UCSD-AML1 (cell line): ENCODE results near the gene KIAA0930.
"Not testable (repeated sequence)": the region's sequence is repeated elsewhere in the genome, so short reads cannot be mapped to it uniquely, and the experiment has no call there.

Experiments
- DNase-seq: peaks from one replicate; lab custom pipeline; 2025; ENCODE audit not compliant: unreplicated experiment; lab: John Stamatoyannopoulos, UW

Gene KIAA0930

DNA sequence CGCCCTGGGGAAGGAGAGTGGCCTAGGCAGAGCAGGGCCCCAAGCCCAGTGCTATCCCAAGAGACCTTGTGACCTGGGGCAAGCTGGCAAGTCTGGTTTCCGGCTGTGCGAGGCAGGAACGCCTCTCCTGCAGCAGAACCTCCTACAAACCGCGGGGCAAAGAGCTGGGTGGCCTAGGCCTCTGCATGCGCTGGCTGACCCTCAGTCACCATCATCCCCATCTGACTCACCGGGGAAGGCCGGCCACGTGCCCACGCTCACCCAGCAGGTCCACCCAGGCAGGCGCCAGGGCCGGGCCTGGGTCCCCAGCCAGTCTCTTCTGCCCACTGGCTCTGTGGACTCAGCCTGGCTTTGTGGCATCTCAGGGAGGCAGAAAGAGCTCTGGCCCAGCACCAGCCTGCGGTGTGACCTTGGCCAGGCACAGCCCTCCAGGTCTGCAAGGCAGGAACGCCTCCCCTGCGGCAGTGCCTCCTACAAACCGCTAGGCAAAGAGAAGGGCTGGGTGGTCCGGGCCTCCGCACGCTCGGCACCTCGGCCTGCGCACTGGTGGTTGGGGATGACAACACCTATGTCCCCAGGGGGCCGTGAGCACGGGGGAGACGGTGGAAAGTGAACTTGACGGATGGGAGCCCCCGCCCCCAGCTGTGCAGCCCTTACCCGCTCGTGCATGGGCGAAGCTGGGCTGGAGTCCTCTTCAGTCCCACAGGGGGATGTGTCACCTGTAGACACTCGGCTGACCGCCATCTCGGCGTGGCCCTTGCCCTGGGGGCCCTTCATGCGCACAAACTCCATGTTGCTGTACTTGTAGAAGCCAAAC is 38.2 kb downstream of the KIAA0930 start:
- no peak for DNase-seq

GRCh38 chr22:45201678-45202332 is 38.9 kb downstream of the KIAA0930 start:
- DNase-seq, result no peak

DNA sequence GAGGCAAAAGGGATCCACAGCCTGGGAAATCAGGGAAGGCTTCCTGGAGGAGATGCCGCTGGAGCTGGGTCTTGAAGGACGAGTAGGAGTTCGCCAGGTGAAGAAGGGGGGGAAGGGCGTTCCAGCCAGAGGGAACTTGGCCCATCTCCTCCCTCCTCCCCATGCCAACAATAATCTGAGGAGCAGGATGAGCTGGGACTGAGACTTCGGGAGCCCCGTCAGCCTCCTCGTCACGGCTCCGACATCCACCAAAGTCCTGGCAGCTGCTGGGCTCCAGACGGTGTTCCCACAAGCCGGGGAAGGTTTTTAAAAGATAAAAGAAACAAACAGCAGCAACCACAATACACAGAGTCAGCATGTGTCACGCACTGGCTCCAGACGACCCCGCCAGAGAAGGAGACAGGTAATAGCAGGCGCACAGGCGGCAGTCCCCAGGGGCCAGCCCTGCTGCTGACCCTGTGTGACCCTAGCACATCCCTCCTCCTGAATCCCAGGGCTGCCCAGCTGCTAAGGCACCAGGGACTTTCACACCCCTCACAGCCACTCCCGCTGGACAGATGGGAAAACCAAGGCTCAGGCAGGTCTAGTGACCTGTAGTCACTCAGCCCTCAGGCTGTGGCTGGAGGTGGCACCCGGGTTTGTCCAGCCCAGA is 39.7 kb downstream of the KIAA0930 start:
- no peak for DNase-seq

DNA sequence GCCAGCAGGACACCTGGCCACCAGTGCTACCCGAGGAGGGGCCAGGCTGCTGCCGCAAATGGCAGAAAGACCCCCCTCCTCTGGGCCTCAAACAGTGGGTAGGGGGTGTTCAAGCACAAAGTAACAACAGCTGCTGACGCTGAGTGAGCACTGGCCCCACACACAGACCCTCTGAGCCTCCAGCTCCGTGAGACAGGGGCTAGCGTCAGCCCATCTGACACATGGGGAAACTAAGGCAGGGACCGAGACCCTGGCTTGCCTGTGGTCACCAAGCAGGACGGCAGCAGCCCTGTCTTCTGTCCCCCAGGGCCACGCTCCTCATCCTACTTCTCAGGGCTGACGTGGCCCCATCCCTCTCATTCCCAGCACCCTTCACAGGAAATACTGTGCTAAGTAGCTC is 40.5 kb downstream of the KIAA0930 start:
- no peak for DNase-seq

DNA sequence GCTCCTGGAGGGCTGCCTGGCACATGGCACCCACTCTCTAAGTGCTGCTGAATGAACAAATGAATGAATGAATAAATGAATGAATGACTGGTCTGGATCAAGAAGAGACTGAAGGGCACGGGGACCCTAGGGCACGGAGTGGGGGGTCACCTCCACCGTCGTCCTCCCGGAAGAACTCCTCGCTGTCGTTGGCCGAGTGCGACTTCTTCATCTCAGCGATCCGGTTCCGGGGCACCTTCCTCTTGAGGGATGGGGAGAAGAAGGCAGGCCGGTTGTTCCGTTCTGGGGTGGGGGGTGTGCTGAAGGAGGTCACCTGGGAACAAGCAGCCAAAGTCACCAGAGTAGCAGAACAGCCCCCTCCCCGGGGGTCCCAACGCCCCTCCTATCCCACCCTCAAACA is 41.0 kb downstream of the KIAA0930 start:
- no peak for DNase-seq

- DNase-seq, result no peak
Observed at GRCh38 chr22:45198463-45198795, 42.3 kb downstream of the KIAA0930 start.

DNA sequence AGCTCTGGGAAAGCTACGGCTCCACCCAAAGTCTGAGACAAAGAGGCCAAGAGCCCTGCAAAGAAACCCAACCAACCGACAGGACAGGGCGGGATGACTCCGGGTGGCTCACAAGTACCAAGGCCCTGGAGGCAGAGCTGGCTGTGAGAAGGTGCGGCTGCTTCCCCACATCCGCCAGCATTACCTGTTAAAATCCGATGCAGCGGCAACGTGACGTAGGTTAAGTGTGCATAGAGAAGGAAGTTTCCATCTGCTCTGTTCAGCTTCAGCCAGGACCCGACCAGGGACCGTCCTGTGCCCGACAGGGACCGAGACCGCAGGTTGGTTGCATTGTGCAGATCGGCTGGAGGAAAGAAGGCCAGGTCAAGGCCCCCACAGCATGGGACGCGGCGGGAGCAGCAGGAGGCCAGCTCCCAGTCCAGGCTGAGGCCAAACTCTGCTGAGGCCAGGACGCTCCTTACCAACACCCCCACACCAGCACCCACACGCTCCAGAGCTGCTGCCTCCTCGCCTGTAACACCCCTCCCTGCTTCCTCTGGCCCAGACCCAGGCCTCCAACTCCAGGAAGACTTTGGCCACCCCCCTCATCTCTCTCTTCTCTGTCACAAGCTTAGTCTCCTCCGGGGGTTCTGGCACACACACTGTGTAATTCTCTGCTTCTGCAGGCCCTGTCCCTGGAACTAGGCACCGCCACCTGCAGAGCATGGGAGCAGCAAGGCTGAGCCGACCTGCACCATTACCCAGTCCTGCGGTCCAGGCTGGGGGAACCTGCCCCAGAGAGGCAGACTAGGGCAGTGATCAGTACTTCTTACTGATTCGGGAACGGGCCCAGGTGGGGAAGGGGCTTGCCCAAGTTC is 42.9 kb downstream of the KIAA0930 start:
- DNase-seq, result no peak

DNA sequence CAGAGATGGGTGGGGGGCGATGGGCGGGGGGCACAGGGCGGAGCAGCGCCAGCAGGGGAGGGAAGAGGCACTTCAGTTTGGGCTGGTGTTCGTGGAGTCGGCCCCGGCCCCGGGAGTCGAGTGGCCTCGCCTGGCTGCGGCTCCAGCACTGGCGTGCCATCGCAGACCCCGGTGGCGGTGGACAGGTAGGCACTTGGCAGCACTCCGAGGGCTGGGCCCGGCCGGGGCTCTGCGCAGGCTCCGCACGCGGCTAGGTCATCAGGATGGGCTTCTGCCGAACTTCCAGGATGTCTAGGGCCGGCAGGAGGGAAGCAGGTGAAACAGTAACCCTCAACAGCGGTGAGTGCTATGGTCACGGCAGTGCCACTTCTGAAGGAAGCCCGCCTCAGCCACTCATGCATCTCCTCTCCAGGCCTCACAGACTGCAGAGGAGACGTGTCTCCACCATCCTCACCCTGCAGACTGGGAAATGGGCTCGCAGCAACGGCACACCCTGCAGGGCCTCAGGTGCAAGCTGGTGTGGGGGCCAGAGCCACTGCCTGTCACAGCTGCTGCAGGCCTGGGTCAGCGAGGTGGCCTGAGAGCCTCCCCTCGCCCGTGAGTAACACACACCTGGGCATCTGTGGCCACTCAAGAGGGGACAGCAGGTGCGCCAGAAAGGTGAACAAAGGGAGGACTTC is 43.6 kb downstream of the KIAA0930 start:
- no peak for DNase-seq

GRCh38 chr22:45196308-45196707 is 44.4 kb downstream of the KIAA0930 start:
- DNase-seq, result no peak

GRCh38 chr22:45195616-45196015 is 45.1 kb downstream of the KIAA0930 start:
- DNase-seq, result no peak

DNA sequence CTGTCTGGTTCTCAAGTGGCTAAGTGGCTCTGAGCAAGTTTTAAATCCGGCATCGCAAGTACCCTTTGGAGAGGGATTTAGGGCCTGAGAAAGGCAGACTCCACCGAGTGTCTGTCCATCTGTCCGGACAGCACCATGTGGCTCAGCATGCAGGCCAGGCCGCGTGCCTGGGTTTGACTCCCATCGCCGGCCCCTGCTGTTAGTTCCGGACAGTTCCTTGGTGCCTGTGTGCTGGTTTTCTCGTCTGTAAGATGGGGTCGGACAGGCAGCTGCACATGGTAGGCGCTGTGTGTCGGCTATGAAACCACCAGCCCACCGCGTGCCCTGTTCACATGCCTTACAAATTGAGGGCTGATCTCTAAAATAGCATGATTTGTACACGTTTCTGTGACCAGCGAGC is 46.0 kb downstream of the KIAA0930 start:
- DNase-seq, result no peak

GRCh38 chr22:45192701-45193187 is 48.0 kb downstream of the KIAA0930 start:
- no peak for DNase-seq

- not testable (repeated sequence) for DNase-seq
Observed at GRCh38 chr22:45191746-45192145, 48.9 kb downstream of the KIAA0930 start.

- DNase-seq, result no peak
Observed at GRCh38 chr22:45190202-45190872, 50.4 kb downstream of the KIAA0930 start.

DNA sequence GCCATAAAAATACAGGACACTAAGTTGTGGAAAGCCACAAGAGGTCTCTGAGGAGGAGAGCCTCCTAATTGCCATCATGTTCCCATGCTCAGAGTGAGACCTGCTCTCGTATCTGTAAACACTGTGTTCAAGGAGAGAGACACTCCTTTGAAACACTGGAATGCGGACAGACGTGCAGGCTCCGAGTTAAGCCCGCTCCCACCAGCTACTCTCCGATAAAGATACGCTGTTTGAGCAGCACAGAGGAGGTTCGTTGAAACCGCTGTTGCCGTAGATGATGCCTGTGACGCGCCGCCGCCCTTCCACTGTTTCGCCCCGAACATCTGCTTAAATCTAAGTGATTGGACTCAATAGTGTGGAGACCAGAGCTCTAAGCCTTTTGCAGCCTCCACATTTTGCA is 51.9 kb downstream of the KIAA0930 start:
- DNase-seq, result no peak

DNA sequence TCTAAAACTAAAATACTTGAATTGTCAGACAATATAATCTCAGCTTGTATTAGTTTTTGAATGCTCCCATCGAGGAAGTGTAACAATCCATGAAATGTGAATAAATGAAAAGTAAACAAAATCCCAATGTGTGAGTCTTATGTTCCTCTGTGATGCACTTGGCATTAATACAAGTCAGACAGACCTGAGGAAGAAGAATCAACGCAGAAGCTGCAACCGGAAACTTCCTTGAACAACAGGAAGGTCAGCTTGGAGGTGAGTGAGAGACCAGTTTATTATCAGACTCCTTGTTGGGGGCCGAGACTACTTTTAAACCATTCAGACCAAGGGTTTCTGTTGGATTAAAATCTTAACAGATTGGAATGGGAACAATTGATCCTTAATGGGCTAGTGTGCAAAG is 52.8 kb downstream of the KIAA0930 start:
- DNase-seq, result no peak

DNA sequence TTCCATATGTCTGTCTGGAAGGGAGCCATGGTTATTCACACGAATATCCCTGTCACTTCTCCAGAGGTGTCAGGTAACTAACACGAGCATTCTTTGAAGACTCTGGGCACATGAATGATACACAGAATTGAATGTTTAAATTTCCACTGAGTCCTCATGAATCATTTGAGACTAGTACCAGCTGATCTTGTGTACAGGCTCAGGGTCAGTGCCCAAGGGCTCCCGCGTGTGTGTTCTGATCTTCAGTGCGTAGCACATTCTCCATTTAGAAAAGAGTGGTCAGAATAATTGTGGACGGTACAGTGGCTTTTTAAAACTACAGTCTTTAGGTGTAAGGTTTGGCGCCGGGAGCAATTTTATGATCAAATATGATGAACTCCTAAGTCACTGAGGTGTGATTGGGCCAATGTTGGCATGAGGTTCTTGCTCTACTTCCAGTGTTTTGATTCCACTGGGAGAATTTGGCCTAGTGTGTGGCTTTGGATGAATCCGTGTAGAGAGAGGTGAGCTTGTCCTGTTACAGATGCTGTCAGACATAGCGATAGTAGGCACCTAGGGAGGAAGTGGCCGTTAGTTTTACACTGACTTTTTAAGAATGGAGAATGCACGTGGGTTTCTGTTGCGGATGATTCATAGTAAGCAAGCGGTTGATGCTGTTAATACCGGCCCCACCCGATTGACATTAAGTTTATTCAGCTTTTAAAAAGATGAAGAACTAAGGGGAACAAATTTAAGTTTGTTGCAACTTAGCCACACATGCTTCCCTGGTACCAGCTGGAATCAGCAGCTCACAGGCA is 54.8 kb downstream of the KIAA0930 start:
- DNase-seq, result no peak

- DNase-seq, result no peak
Observed at GRCh38 chr22:45183974-45184373, 56.7 kb downstream of the KIAA0930 start.

DNA sequence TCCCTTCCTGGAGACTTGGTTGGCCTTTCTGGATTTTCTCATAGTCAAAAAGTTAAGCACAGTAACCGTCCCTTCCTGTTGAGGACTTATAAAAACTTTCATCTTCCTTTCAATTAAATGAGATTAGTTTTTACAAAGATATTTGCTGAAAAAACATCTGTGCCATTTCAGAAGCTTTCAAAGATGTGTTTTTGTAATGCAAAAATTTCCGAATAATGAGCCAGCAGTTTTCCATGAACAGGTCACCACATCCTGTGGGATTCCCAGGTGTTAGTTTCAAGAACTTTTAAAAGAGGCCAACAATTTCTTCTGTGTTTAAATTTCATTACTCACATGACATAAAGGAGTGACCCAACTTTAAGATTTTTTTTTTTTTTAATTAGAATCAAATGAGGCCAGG is 58.9 kb downstream of the KIAA0930 start:
- DNase-seq, result no peak
